NCI-H1417 (cell line): ENCODE data around the gene MAMDC4.

Experiments
- DNase-seq, 3 experiments: peaks; one replicate each; lab custom pipeline; 2025; lab: John Stamatoyannopoulos, UW

The MAMDC4 gene

GRCh38 chr9:136890661-136891060 lies 38.5 kb downstream of the MAMDC4 start:
- DNase-seq: no peak

GRCh38 chr9:136896027-136896426 lies 43.9 kb downstream of the MAMDC4 start:
- no peak for DNase-seq

- no peak for DNase-seq
Observed at GRCh38 chr9:136898483-136899100, 46.4 kb downstream of the MAMDC4 start.

- DNase-seq: no peak
Observed at GRCh38 chr9:136899196-136899595, 47.0 kb downstream of the MAMDC4 start.

GRCh38 chr9:136900556-136900955 lies 48.4 kb downstream of the MAMDC4 start:
- no peak for DNase-seq

GRCh38 chr9:136900988-136901515 lies 48.9 kb downstream of the MAMDC4 start:
- no peak for DNase-seq

GRCh38 chr9:136901516-136902258 lies 49.5 kb downstream of the MAMDC4 start:
- no peak for DNase-seq

GRCh38 chr9:136902259-136902821 lies 50.2 kb downstream of the MAMDC4 start:
- DNase-seq: no peak

GRCh38 chr9:136903041-136903554 lies 51.0 kb downstream of the MAMDC4 start:
- no peak for DNase-seq

- no peak for DNase-seq
Observed at GRCh38 chr9:136906266-136906665, 54.1 kb downstream of the MAMDC4 start.

- DNase-seq: no peak
Observed at GRCh38 chr9:136907011-136907914, 55.1 kb downstream of the MAMDC4 start.
